Measurements from ENCODE around the gene SNF8. TPM values are rescaled to one million over a fixed set of nuclear protein-coding genes. Genes with fewer than 3 reads are reported as not detected.
A peak's percentile ranks its signal among the peaks of the same experiment; 100 is the strongest.

The SNF8 gene
- total RNA-seq, 3 donors from 2014 or later (not counting 1 experiment from before 2014, with no cell fraction given), result 76.9 to 86.0 (median 78.3) TPM

GRCh38 chr17:48927978-48928745, 16.5 kb downstream of the SNF8 start:
- Histone ChIP-seq H3K27me3 (ENCODE audit: control insufficient read depth, insufficient read depth, low read length) (no peaks in the 10 kb centered on the region), H3K27ac (ENCODE audit: low read length) (no peak overlapping the region), H3K4me1 (ENCODE audit: control insufficient read depth, insufficient read depth, low read length) (no peaks in the 10 kb centered on the region), H3K9me3 (ENCODE audit: control insufficient read depth, insufficient read depth, low read length) (no peaks in the 10 kb centered on the region), H3K36me3 (ENCODE audit: control insufficient read depth, insufficient read depth, low read length) (peaks cover 89% of the 10 kb centered on the region), H3K4me3 (ENCODE audit: low read length) (no peak overlapping the region)
- H3K27me3 Mint-ChIP-seq (ENCODE audit: low read depth in 2 of 2), result no peaks in the 10 kb centered on the region
- no peak for DNase-seq
- intact Hi-C loops (cut with micrococcal nuclease), result no loop called here
- peak overlapping the region; percentile 50 to 68 for H3K27ac Mint-ChIP-seq
- no peak for TF ChIP-seq CTCF (IDR thresholded peaks at IDR 0.05)
- peak in 1 of 3 donors; percentile 21 for ATAC-seq
- H3K4me1 Mint-ChIP-seq, result peaks cover 0 to 13% of the 10 kb centered on the region in 2 donors
- no peaks in the 10 kb centered on the region for H3K36me3 Mint-ChIP-seq
- WGBS (ENCODE audit: insufficient coverage), result 76% methylated on average over 5 of the region's 6 CpGs
- no peak overlapping the region for H3K4me3 Mint-ChIP-seq
- H3K9me3 Mint-ChIP-seq, result no peaks in the 10 kb centered on the region

- H3K4me1 Mint-ChIP-seq, result peaks cover 8 to 18% of the 10 kb centered on the region in 2 donors
- H3K36me3 Mint-ChIP-seq, result peaks cover 9% of the 10 kb centered on the region
- no peaks in the 10 kb centered on the region for H3K9me3 ChIP-seq (ENCODE audit: control insufficient read depth, insufficient read depth, low read length)
- H3K9me3 Mint-ChIP-seq, result no peaks in the 10 kb centered on the region
- DNase-seq, result no peak
- 85% methylated on average over 3 of the region's 3 CpGs for WGBS (ENCODE audit: insufficient coverage)
- intact Hi-C loops (cut with micrococcal nuclease), result no loop called here
- no peaks in the 10 kb centered on the region for H3K27me3 Mint-ChIP-seq (ENCODE audit: low read depth in 2 of 2)
- no peak overlapping the region for H3K27ac ChIP-seq (ENCODE audit: low read length)
- H3K4me1 ChIP-seq (ENCODE audit: control insufficient read depth, insufficient read depth, low read length), result no peaks in the 10 kb centered on the region
- no peak for ATAC-seq
- no peak for TF ChIP-seq CTCF (IDR thresholded peaks at IDR 0.05)
- H3K27me3 ChIP-seq (ENCODE audit: control insufficient read depth, insufficient read depth, low read length), result no peaks in the 10 kb centered on the region
- no peak overlapping the region for H3K4me3 ChIP-seq (ENCODE audit: low read length)
- H3K36me3 ChIP-seq (ENCODE audit: control insufficient read depth, insufficient read depth, low read length), result peaks cover 89% of the 10 kb centered on the region
- peak overlapping the region in 1 of 2 donors; percentile 20 for H3K27ac Mint-ChIP-seq
- no peak overlapping the region for H3K4me3 Mint-ChIP-seq
These were observed 18.7 kb downstream of the SNF8 start for GRCh38 chr17:48925991-48926342.

GRCh38 chr17:48925251-48925990, 19.2 kb downstream of the SNF8 start:
- DNase-seq (no peak), ATAC-seq (no peak)
- WGBS (ENCODE audit: insufficient coverage), result 60% methylated on average over 2 of the region's 4 CpGs
- Histone ChIP-seq H3K27ac (ENCODE audit: low read length) (no peak overlapping the region), H3K9me3 (ENCODE audit: control insufficient read depth, insufficient read depth, low read length) (no peaks in the 10 kb centered on the region), H3K4me3 (ENCODE audit: low read length) (no peak overlapping the region), H3K4me1 (ENCODE audit: control insufficient read depth, insufficient read depth, low read length) (no peaks in the 10 kb centered on the region), H3K36me3 (ENCODE audit: control insufficient read depth, insufficient read depth, low read length) (peaks cover 89% of the 10 kb centered on the region), H3K27me3 (ENCODE audit: control insufficient read depth, insufficient read depth, low read length) (no peaks in the 10 kb centered on the region)
- TF ChIP-seq CTCF (IDR thresholded peaks at IDR 0.05), result no peak
- H3K4me3 Mint-ChIP-seq, result no peak overlapping the region
- H3K4me1 Mint-ChIP-seq, result peaks cover 10 to 20% of the 10 kb centered on the region in 2 donors
- H3K27ac Mint-ChIP-seq, result peak overlapping the region in 1 of 2 donors; percentile 20
- H3K36me3 Mint-ChIP-seq, result peaks cover 13% of the 10 kb centered on the region
- no peaks in the 10 kb centered on the region for H3K9me3 Mint-ChIP-seq
- intact Hi-C loops (cut with micrococcal nuclease), result no loop called here
- no peaks in the 10 kb centered on the region for H3K27me3 Mint-ChIP-seq (ENCODE audit: low read depth in 2 of 2)
